ENCODE measurements around the gene GINS2.
A peak's percentile ranks its signal among the peaks of the same experiment; 100 is the strongest.

GINS2 gene

GRCh38 chr16:85716022-85716679, 27.4 kb upstream of the GINS2 start:
- DNase-seq: peak; percentile 8

- peak; percentile 12 for DNase-seq
Measured at GRCh38 chr16:85715169-85716021, 26.6 kb upstream of the GINS2 start.

- DNase-seq: no peak
Measured at GRCh38 chr16:85712801-85713200, 24.0 kb upstream of the GINS2 start.

- no peak for DNase-seq
Measured at GRCh38 chr16:85711982-85712587, 23.3 kb upstream of the GINS2 start.

- no peak for DNase-seq
Measured at GRCh38 chr16:85710732-85711131, 22.0 kb upstream of the GINS2 start.

GRCh38 chr16:85709766-85710585, 21.2 kb upstream of the GINS2 start:
- DNase-seq: no peak

GRCh38 chr16:85708338-85708737, 19.6 kb upstream of the GINS2 start:
- DNase-seq: no peak

- DNase-seq: no peak
Measured at GRCh38 chr16:85707528-85708095, 18.9 kb upstream of the GINS2 start.

- no peak for DNase-seq
Measured at GRCh38 chr16:85706449-85707034, 17.8 kb upstream of the GINS2 start.

- no peak for DNase-seq
Measured at GRCh38 chr16:85704900-85705846, 16.4 kb upstream of the GINS2 start.

- DNase-seq: no peak
Measured at GRCh38 chr16:85704011-85704410, 15.3 kb upstream of the GINS2 start.

- peak; percentile 36 for DNase-seq
Measured at GRCh38 chr16:85699628-85700027, 10.9 kb upstream of the GINS2 start.

GRCh38 chr16:85698935-85699558, 10.3 kb upstream of the GINS2 start:
- no peak for DNase-seq

GRCh38 chr16:85698459-85698891, 9.7 kb upstream of the GINS2 start:
- DNase-seq: no peak

- DNase-seq: no peak
Measured at GRCh38 chr16:85697431-85697830, 8.7 kb upstream of the GINS2 start.

- no peak for DNase-seq
Measured at GRCh38 chr16:85696781-85697180, 8.0 kb upstream of the GINS2 start.

GRCh38 chr16:85695196-85696128, 6.7 kb upstream of the GINS2 start:
- no peak for DNase-seq

- DNase-seq: no peak
Measured at GRCh38 chr16:85690469-85691064, 1.8 kb upstream of the GINS2 start.

- DNase-seq: no peak
Measured at GRCh38 chr16:85689950-85690320, 1.2 kb upstream of the GINS2 start.
